ENCODE data around the gene HBZ. TPM values are rescaled to one million over a fixed set of nuclear protein-coding genes. Genes with fewer than 3 reads are reported as not detected.
"Not testable (repeated sequence)": the region's sequence is repeated elsewhere in the genome, so short reads cannot be mapped to it uniquely, and the experiment has no call there.

The HBZ gene
- total RNA-seq, 1 donor from 2014 or later = not detected

- H3K4me3 ChIP-seq = no peak overlapping the region
- no peak for DNase-seq (ENCODE audit: low spot score in 2 of 2)
- H3K9me3 ChIP-seq = no peaks in the 10 kb centered on the region
- H3K27ac ChIP-seq = no peak overlapping the region
- intact Hi-C loops (cut with DNase I) = no loop called here
- H3K4me1 ChIP-seq = peaks cover 3 to 6% of the 10 kb centered on the region in 2 donors
- TF ChIP-seq, protein P1, sequence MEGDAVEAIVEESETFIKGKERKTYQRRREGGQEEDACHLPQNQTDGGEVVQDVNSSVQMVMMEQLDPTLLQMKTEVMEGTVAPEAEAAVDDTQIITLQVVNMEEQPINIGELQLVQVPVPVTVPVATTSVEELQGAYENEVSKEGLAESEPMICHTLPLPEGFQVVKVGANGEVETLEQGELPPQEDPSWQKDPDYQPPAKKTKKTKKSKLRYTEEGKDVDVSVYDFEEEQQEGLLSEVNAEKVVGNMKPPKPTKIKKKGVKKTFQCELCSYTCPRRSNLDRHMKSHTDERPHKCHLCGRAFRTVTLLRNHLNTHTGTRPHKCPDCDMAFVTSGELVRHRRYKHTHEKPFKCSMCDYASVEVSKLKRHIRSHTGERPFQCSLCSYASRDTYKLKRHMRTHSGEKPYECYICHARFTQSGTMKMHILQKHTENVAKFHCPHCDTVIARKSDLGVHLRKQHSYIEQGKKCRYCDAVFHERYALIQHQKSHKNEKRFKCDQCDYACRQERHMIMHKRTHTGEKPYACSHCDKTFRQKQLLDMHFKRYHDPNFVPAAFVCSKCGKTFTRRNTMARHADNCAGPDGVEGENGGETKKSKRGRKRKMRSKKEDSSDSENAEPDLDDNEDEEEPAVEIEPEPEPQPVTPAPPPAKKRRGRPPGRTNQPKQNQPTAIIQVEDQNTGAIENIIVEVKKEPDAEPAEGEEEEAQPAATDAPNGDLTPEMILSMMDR (IDR thresholded peaks at IDR 0.05) = no peak
- H3K27me3 ChIP-seq = peaks cover 8% of the 10 kb centered on the region
- no peaks in the 10 kb centered on the region for H3K36me3 ChIP-seq
Measured at GRCh38 chr16:159136-159849, 6.8 kb downstream of the HBZ start.

DNA sequence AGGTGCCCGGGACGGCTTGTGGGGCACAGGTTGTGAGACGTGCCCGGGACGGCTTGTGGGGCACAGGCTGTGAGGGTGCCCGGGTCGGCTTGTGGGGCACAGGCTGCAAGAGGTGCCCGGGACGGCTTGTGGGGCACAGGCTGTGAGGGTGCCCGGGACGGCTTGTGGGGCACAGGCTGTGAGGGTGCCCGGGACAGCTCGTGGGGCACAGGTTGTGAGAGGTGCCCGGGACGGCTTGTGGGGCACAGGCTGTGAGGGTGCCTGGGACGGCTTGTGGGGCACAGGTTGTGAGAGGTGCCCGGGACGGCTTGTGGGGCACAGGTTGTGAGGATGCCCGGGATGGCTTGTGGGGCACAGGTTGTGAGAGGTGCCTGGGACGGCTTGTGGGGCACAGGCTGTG, 7.8 kb downstream of the HBZ start:
- DNase-seq (ENCODE audit: low spot score in 2 of 2); intact Hi-C loops (cut with DNase I); H3K9me3 ChIP-seq; H3K4me3 ChIP-seq; H3K36me3 ChIP-seq; H3K4me1 ChIP-seq; H3K27ac ChIP-seq; H3K27me3 ChIP-seq: not testable (repeated sequence)

DNA sequence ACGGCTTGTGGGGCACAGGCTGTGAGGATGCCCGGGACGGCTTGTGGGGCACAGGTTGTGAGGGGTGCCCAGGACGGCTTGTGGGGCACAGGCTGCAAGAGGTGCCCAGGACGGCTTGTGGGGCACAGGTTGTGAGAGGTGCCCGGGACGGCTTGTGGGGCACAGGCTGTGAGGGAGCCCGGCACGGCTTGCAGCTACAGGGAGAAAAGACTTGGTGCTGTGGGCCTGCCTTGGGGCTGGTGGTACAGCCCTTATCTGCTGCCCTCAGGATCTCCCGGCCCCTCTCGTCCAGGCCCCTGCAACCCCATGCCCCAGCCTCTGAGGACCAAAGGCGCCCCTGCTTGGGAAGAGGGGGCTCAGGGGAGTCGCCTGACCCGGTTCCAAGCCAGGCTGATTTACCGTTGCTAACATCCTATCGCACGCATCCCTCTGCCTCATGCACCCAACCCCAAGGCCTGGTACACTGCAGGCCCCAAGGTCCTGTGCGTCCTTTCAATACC, 8.3 kb downstream of the HBZ start:
- peaks cover 0 to 7% of the 10 kb centered on the region in 2 donors for H3K4me1 ChIP-seq
- no peak overlapping the region for H3K27ac ChIP-seq
- no peaks in the 10 kb centered on the region for H3K9me3 ChIP-seq
- TF ChIP-seq, protein P1 (IDR thresholded peaks at IDR 0.05) = no peak
- DNase-seq (ENCODE audit: low spot score in 2 of 2) = no peak
- no peak overlapping the region for H3K4me3 ChIP-seq
- H3K27me3 ChIP-seq = peaks cover 9% of the 10 kb centered on the region
- intact Hi-C loops (cut with DNase I) = no loop called here
- no peaks in the 10 kb centered on the region for H3K36me3 ChIP-seq

DNA sequence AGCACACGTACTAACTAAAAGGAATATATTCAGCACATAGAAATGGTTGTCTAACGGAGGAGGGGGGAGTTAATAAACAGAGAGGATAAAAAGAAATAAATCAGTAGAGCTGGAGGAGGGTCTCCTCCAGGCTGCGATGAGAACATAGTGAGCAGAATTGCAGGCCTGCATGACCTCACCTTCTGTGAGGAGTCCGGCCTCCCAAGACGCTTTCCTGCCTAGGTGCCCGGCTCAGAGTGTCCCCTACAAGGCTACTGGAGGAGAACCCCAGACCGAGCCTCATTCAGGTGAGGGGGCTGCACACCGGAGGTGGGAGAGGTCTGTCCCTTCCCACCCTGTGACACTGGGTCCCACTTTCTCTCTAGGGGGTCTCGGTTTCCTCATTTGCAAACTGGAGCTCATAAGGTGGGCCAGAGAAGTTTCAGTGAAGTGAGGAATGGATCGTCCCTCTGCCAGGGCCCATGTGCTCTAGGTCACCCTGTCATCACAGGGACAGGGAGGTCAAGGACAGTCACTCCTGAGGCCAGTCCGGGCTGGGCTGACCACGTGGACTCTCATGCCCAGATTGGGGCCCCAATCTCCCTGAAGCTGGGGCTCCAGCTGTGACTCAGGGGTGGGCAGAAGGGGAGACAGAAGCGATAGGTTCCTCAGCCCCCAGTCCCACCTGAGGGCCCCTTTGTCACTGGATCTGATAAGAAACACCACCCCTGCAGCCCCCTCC, 10.0 kb downstream of the HBZ start:
- intact Hi-C loops (cut with DNase I) = no loop called here
- H3K27ac ChIP-seq = no peak overlapping the region
- no peak overlapping the region for H3K4me3 ChIP-seq
- TF ChIP-seq, protein P1 (IDR thresholded peaks at IDR 0.05) = no peak
- peaks cover 23% of the 10 kb centered on the region for H3K27me3 ChIP-seq
- no peaks in the 10 kb centered on the region for H3K9me3 ChIP-seq
- no peaks in the 10 kb centered on the region for H3K36me3 ChIP-seq
- H3K4me1 ChIP-seq = peaks cover 0 to 12% of the 10 kb centered on the region in 2 donors
- DNase-seq (ENCODE audit: low spot score in 2 of 2) = no peak

GRCh38 chr16:163139-163538, 10.7 kb downstream of the HBZ start:
- DNase-seq (ENCODE audit: low spot score in 2 of 2); intact Hi-C loops (cut with DNase I); H3K9me3 ChIP-seq; H3K27ac ChIP-seq; H3K36me3 ChIP-seq; H3K4me3 ChIP-seq: not testable (repeated sequence)
- H3K27me3 ChIP-seq = peaks cover 25% of the 10 kb centered on the region
- peaks cover 0 to 12% of the 10 kb centered on the region in 2 donors for H3K4me1 ChIP-seq

DNA sequence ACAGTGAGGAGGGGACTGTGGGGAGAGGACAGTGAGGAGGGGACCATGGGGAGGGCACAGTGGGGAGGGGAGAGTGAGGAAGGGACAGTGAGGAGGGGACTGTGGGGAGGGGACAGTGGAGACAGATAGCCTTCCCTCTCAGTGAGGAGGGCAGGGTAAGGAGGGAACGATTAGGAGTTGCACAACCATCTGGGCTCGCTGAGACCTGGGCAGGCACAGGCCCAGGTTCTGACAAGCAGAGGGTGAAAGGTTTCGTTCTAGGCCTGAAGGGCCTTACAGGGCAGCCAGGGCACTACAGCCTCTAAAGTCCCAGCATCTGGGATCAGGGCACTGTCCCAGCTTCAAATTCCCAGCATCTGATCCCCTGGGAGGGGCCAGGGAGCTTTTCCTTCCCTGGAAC, 11.3 kb downstream of the HBZ start:
- H3K9me3 ChIP-seq; H3K36me3 ChIP-seq; DNase-seq (ENCODE audit: low spot score in 2 of 2); H3K4me3 ChIP-seq; intact Hi-C loops (cut with DNase I); H3K27ac ChIP-seq: not testable (repeated sequence)
- peaks cover 0 to 12% of the 10 kb centered on the region in 2 donors for H3K4me1 ChIP-seq
- H3K27me3 ChIP-seq = peaks cover 25% of the 10 kb centered on the region

DNA sequence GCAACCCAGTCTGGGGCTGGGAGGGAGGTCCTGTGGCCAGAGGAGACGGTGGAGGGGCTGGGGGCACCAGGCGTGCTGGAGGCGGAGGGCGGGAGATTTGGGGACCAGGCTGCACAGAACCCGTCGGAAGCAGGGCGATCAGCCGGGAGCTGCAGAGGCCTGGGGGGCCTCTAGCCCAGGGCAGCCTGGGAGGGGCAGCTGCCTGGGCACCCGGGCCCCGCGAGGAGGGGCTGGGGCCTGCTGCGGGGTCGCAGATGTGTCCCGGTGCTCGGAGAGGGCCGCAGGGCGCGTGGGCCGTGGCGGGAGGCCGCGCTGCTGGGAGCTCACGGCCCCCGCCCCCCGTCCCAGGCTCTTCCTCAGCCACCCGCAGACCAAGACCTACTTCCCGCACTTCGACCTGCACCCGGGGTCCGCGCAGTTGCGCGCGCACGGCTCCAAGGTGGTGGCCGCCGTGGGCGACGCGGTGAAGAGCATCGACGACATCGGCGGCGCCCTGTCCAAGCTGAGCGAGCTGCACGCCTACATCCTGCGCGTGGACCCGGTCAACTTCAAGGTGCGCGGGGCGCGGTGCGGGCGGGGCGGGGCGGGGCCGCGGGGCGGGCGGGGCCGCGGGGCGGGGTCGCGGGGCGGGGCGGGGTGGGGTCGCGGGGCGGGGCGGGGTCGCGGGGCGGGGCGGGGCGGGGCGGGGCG, 11.8 kb downstream of the HBZ start:
- Histone ChIP-seq H3K27me3 (peaks cover 25% of the 10 kb centered on the region), H3K4me1 (peaks cover 0 to 12% of the 10 kb centered on the region in 2 donors)
- H3K9me3 ChIP-seq; H3K4me3 ChIP-seq; DNase-seq (ENCODE audit: low spot score in 2 of 2); H3K36me3 ChIP-seq; intact Hi-C loops (cut with DNase I); H3K27ac ChIP-seq: not testable (repeated sequence)
